H1 (cell line): ENCODE results near the gene COLEC12.

Experiments used
- BCL11A ChIP-seq, 2 experiments: IDR thresholded peaks; one replicate each; pipeline ENCODE4 v1.6.1; 2011; ENCODE audit warnings: low read depth in 2 of 2, low read length in 2 of 2, mild to moderate bottlenecking in 2 of 2
- CBX5 ChIP-seq: fragments of 300-800, 300-1000 bp; sonication (generic); IDR thresholded peaks from 2 replicates; pipeline ENCODE4 v1.7.1; 2016; ENCODE audit warnings: antibody characterized with exemption, low read length, low read depth
- CTCF ChIP-seq, 3 experiments: IDR thresholded peaks; 1 replicate in 2 of 3; 2 replicates in 1 of 3; pipeline versions ENCODE4 v1.5.1 to v1.6.1; 2011; ENCODE audit warnings: low read length in 3 of 3, mild to moderate bottlenecking in 3 of 3, inconsistent platforms in 2 of 3, low read depth in 1 of 3, moderate library complexity in 1 of 3; ENCODE audit not compliant: insufficient read depth in 1 of 3; ENCODE audit errors: control extremely low read depth in 1 of 3
- EP300 ChIP-seq, 2 experiments: IDR thresholded peaks; 1 replicate in 1 of 2; 2 replicates in 1 of 2; pipeline ENCODE4 v1.6.1; 2011 to 2012; ENCODE audit warnings: low read depth in 2 of 2, low read length in 2 of 2, mild to moderate bottlenecking in 2 of 2, borderline replicate concordance in 1 of 2, inconsistent platforms in 1 of 2, moderate library complexity in 1 of 2
- JUN ChIP-seq: IDR thresholded peaks from 2 replicates; pipeline ENCODE4 v1.6.1; 2011; ENCODE audit warnings: low read depth, mild to moderate bottlenecking, improper control_type of control experiment, low read length
- KDM1A ChIP-seq: fragments of 200-600, 300-600 bp; sonication (generic); IDR thresholded peaks from 2 replicates; pipeline ENCODE4 v1.7.1; 2016; ENCODE audit warnings: mild to moderate bottlenecking, low read length, borderline replicate concordance
- KDM5A ChIP-seq: fragments of 200-600 bp; IDR thresholded peaks from 2 replicates; pipeline ENCODE4 v1.7.1; 2012; ENCODE audit warnings: mild to moderate bottlenecking, low read length, inconsistent platforms, mixed read lengths
- MAX ChIP-seq: IDR thresholded peaks from 2 replicates; pipeline ENCODE4 v1.6.1; 2012; ENCODE audit warnings: inconsistent platforms
- PHF8 ChIP-seq: fragments of 200-600 bp; sonication (generic); conservative IDR thresholded peaks from 2 replicates; pipeline ENCODE4 v1.7.1; 2012; ENCODE audit warnings: low read depth, mild to moderate bottlenecking, inconsistent platforms, low read length, moderate library complexity
- POLR2A ChIP-seq, 2 experiments: IDR thresholded peaks; 1 replicate in 1 of 2; 2 replicates in 1 of 2; pipeline ENCODE4 v1.6.1; 2011; ENCODE audit warnings: low read depth in 2 of 2, low read length in 2 of 2, mild to moderate bottlenecking in 2 of 2; ENCODE audit errors: control extremely low read depth in 1 of 2
- RAD21 ChIP-seq, 2 experiments: IDR thresholded peaks in 1 of 2; conservative IDR thresholded peaks in 1 of 2; 2 replicates each; pipeline ENCODE4 v1.6.1; 2011; ENCODE audit warnings: low read depth in 2 of 2, low read length in 2 of 2, improper control_type of control experiment in 1 of 2, inconsistent platforms in 1 of 2, mild to moderate bottlenecking in 1 of 2, moderate library complexity in 1 of 2
- YY1 ChIP-seq: IDR thresholded peaks from 2 replicates; pipeline ENCODE4 v1.6.1; 2011; ENCODE audit warnings: low read depth, mild to moderate bottlenecking, low read length
- TF ChIP-seq, protein P1 (sequence below): IDR thresholded peaks from 2 replicates; pipeline ENCODE4 v1.6.1; 2011; ENCODE audit warnings: low read length, improper control_type of control experiment

DNA sequence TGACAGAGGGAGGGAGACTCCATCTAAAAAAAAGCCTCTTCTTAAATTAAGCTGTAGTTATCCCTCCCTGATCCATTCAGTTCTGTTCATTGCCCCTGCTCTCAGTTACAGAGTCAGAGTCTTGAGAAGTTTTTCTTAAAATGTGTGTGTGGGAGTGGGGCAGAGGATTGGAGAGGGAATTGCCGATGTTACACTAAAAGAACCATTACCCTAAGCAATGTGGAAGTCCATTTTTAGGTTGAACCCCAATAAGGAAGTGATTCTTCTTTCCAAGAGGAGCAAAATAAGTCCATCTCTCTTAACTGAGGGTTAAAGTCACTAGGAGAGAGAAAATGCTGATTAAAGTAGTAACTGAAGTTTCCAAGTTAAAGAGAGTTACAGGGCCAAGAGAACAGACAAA, 211.5 kb downstream of the COLEC12 start:
- TF ChIP-seq POLR2A (IDR thresholded peaks at IDR 0.05; ENCODE audit: control extremely low read depth in 1 of 2, low read depth in 2 of 2, low read length in 2 of 2) = no peak
- no peak for TF ChIP-seq CTCF (IDR thresholded peaks at IDR 0.05; ENCODE audit: control extremely low read depth in 1 of 3, insufficient read depth in 1 of 3, low read depth in 1 of 3, low read length in 3 of 3)
- no peak for TF ChIP-seq BCL11A (IDR thresholded peaks at IDR 0.05; ENCODE audit: low read depth in 2 of 2, low read length in 2 of 2)
- no peak for TF ChIP-seq CBX5
- TF ChIP-seq RAD21 (IDR thresholded peaks at IDR 0.05 in 1 of 2, conservative IDR thresholded peaks at IDR 0.05 in 1 of 2; ENCODE audit: low read depth in 2 of 2, low read length in 2 of 2) = no peak
- no peak for TF ChIP-seq PHF8
- no peak for TF ChIP-seq YY1
- TF ChIP-seq JUN = no peak
- TF ChIP-seq MAX = no peak
- no peak for TF ChIP-seq EP300 (IDR thresholded peaks at IDR 0.05; ENCODE audit: borderline replicate concordance in 1 of 2, low read depth in 2 of 2, low read length in 2 of 2)
- no peak for TF ChIP-seq KDM5A
- TF ChIP-seq, protein P1, sequence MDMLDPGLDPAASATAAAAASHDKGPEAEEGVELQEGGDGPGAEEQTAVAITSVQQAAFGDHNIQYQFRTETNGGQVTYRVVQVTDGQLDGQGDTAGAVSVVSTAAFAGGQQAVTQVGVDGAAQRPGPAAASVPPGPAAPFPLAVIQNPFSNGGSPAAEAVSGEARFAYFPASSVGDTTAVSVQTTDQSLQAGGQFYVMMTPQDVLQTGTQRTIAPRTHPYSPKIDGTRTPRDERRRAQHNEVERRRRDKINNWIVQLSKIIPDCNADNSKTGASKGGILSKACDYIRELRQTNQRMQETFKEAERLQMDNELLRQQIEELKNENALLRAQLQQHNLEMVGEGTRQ = no peak
- no peak for TF ChIP-seq KDM1A
